Neural cell (in vitro differentiated cells): ENCODE data around the gene PLPP1. TPM values are rescaled to one million over a fixed set of nuclear protein-coding genes. Genes with fewer than 3 reads are reported as not detected.

Experiments
- H2AFZ ChIP-seq: fragments of 200-600, 300-800 bp; sonication (generic), shearing (Covaris generic); 2 replicates; pipeline ENCODE4 v1.6.0; 2014; ENCODE audit warnings: low read depth, mild to moderate bottlenecking, antibody characterized with exemption, low read length, moderate library complexity
- H3F3A ChIP-seq: fragments of 200-600 bp; shearing (Covaris generic); 2 replicates; pipeline ENCODE4 v1.6.1; 2016; ENCODE audit warnings: mild to moderate bottlenecking, moderate library complexity, mixed read lengths, antibody characterized with exemption, low read length; ENCODE audit not compliant: insufficient read depth, poor library complexity, severe bottlenecking
- H3K27ac ChIP-seq: fragments of 200-600, 300-800 bp; sonication (generic), shearing (Covaris generic); 2 replicates; pipeline ENCODE4 v1.5.1; 2014; ENCODE audit warnings: mild to moderate bottlenecking, low read length, moderate library complexity
- H3K27me3 ChIP-seq: fragments of 300-800, 200-600 bp; sonication (generic), shearing (Covaris generic); 2 replicates; pipeline ENCODE4 v1.6.0; 2014; ENCODE audit warnings: mild to moderate bottlenecking, low read depth, low read length, moderate library complexity; ENCODE audit not compliant: insufficient read depth
- H3K36me3 ChIP-seq: fragments of 300-800, 200-600 bp; sonication (generic), shearing (Covaris generic); 2 replicates; pipeline ENCODE4 v1.5.1; 2014; ENCODE audit warnings: mild to moderate bottlenecking, antibody characterized with exemption, low read length, moderate library complexity; ENCODE audit not compliant: insufficient read depth
- H3K4me2 ChIP-seq: fragments of 300-800, 200-600 bp; sonication (generic), shearing (Covaris generic); 2 replicates; pipeline ENCODE4 v1.6.0; 2014; ENCODE audit warnings: mild to moderate bottlenecking, low read length
- H3K4me3 ChIP-seq: fragments of 300-800, 200-600 bp; sonication (generic), shearing (Covaris generic); 2 replicates; pipeline ENCODE4 v1.5.1; 2014; ENCODE audit warnings: mild to moderate bottlenecking, low read length, moderate library complexity
- H3K79me2 ChIP-seq: fragments of 200-600 bp; shearing (Covaris generic); replicated peaks from 2 replicates; pipeline ENCODE4 v1.6.0; 2014; ENCODE audit warnings: mild to moderate bottlenecking, low read length, moderate library complexity; ENCODE audit not compliant: insufficient read depth
- H3K9ac ChIP-seq: fragments of 300-800, 200-600 bp; sonication (generic), shearing (Covaris generic); 2 replicates; pipeline ENCODE4 v1.6.1; 2016; ENCODE audit warnings: mild to moderate bottlenecking, low read length, mixed read lengths
- H3K9me2 ChIP-seq: fragments of 200-600 bp; shearing (Covaris generic); 2 replicates; pipeline ENCODE4 v1.6.1; 2016; ENCODE audit warnings: mild to moderate bottlenecking, low read length, mixed read lengths; ENCODE audit not compliant: insufficient read depth
- H3K9me3 ChIP-seq: fragments of 200-600, 300-800 bp; sonication (generic), shearing (Covaris generic); 2 replicates; pipeline ENCODE4 v1.6.1; 2016; ENCODE audit warnings: mild to moderate bottlenecking, mixed run types, low read length, moderate library complexity, mixed read lengths
- H4K20me1 ChIP-seq: fragments of 200-600 bp; shearing (Covaris generic); 2 replicates; pipeline ENCODE4 v1.6.1; 2016; ENCODE audit warnings: mild to moderate bottlenecking, mixed run types; ENCODE audit not compliant: insufficient read depth
- EP300 ChIP-seq: fragments of 450-650 bp; conservative IDR thresholded peaks from 2 replicates; pipeline ENCODE4 v1.6.1; 2014; ENCODE audit warnings: antibody characterized with exemption, mild to moderate bottlenecking, moderate library complexity; ENCODE audit not compliant: poor library complexity, severe bottlenecking
- EZH2 ChIP-seq: fragments of 200-600, 300-800 bp; shearing (Covaris generic), sonication (generic); IDR thresholded peaks from 2 replicates; pipeline ENCODE4 v1.6.1; 2014; ENCODE audit warnings: antibody characterized with exemption, low read length, borderline replicate concordance, mild to moderate bottlenecking; ENCODE audit not compliant: insufficient read depth, poor library complexity, severe bottlenecking
- MXI1 ChIP-seq: fragments of 450-650 bp; conservative IDR thresholded peaks from 2 replicates; pipeline ENCODE4 v1.6.1; 2014; ENCODE audit warnings: antibody characterized with exemption, mild to moderate bottlenecking; ENCODE audit not compliant: poor library complexity, severe bottlenecking
- POLR2AphosphoS5 ChIP-seq: IDR thresholded peaks from 2 replicates; pipeline ENCODE4 v1.6.1; 2012
- RAD21 ChIP-seq: fragments of 450-650 bp; conservative IDR thresholded peaks from 2 replicates; pipeline ENCODE4 v1.6.1; 2014; ENCODE audit warnings: antibody characterized with exemption, mild to moderate bottlenecking, moderate library complexity
- SMC3 ChIP-seq: fragments of 450-650 bp; conservative IDR thresholded peaks from 2 replicates; pipeline ENCODE4 v1.6.1; 2014; ENCODE audit warnings: antibody characterized with exemption, mild to moderate bottlenecking, moderate library complexity; ENCODE audit not compliant: poor library complexity
- TAF1 ChIP-seq: IDR thresholded peaks from 2 replicates; pipeline ENCODE4 v1.6.1; 2012; ENCODE audit warnings: low read depth
- polyA plus RNA-seq: library from polyadenylated mRNA; depleted of rRNA; stranded (reverse); fragments of >200 nt; gene quantifications from 2 replicates; pipeline ENCODE4 v1.2.3, GENCODE V29; 2014
- TF ChIP-seq, protein P1 (sequence below): IDR thresholded peaks from 2 replicates; pipeline ENCODE4 v1.6.1; 2012; ENCODE audit warnings: borderline replicate concordance
- TF ChIP-seq, protein P2 (sequence below): fragments of 450-650 bp; IDR thresholded peaks from 2 replicates; pipeline ENCODE4 v1.5.1; 2014; ENCODE audit warnings: antibody characterized with exemption, mild to moderate bottlenecking, moderate library complexity; ENCODE audit not compliant: poor library complexity, severe bottlenecking

Gene PLPP1
- polyA plus RNA-seq, 1 donor from 2014 or later = 33.9 TPM

DNA sequence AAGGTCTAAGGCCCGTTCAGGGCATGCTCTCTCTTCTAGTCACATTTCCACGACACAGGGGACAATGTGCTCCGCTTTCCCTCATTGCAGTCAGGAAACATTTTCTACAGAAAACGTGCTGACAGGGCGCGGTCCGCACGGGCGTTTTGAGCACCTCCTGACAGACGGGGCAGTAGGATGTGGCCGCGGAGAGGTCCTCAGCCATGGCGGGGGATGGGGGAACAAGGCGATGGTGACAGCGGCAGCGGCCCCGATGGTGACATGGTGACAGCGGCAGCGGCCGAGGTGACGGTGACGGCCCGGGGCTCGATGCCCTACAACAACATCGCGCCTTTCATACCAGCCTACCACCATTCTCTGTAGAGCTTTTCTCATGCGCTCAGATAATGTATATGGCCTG lies 4.1 kb downstream of the PLPP1 start:
- no peaks in the 10 kb centered on the region for H3K9me2 ChIP-seq
- H3F3A ChIP-seq = no peaks in the 10 kb centered on the region
- no peak overlapping the region for H3K4me2 ChIP-seq
- no peak overlapping the region for H3K9ac ChIP-seq
- H2AFZ ChIP-seq = no peak overlapping the region
- H3K9me3 ChIP-seq = no peaks in the 10 kb centered on the region
- H3K27ac ChIP-seq = no peak overlapping the region
- H4K20me1 ChIP-seq = no peaks in the 10 kb centered on the region
- H3K36me3 ChIP-seq = no peaks in the 10 kb centered on the region
- H3K79me2 ChIP-seq = peaks cover 18% of the 10 kb centered on the region
- no peak overlapping the region for H3K4me3 ChIP-seq
- no peaks in the 10 kb centered on the region for H3K27me3 ChIP-seq
- TF ChIP-seq EZH2 (no peak), POLR2AphosphoS5 (no peak), MXI1 (no peak), SMC3 (no peak), EP300 (no peak), RAD21 (no peak), TAF1 (no peak)
- TF ChIP-seq, protein P1, sequence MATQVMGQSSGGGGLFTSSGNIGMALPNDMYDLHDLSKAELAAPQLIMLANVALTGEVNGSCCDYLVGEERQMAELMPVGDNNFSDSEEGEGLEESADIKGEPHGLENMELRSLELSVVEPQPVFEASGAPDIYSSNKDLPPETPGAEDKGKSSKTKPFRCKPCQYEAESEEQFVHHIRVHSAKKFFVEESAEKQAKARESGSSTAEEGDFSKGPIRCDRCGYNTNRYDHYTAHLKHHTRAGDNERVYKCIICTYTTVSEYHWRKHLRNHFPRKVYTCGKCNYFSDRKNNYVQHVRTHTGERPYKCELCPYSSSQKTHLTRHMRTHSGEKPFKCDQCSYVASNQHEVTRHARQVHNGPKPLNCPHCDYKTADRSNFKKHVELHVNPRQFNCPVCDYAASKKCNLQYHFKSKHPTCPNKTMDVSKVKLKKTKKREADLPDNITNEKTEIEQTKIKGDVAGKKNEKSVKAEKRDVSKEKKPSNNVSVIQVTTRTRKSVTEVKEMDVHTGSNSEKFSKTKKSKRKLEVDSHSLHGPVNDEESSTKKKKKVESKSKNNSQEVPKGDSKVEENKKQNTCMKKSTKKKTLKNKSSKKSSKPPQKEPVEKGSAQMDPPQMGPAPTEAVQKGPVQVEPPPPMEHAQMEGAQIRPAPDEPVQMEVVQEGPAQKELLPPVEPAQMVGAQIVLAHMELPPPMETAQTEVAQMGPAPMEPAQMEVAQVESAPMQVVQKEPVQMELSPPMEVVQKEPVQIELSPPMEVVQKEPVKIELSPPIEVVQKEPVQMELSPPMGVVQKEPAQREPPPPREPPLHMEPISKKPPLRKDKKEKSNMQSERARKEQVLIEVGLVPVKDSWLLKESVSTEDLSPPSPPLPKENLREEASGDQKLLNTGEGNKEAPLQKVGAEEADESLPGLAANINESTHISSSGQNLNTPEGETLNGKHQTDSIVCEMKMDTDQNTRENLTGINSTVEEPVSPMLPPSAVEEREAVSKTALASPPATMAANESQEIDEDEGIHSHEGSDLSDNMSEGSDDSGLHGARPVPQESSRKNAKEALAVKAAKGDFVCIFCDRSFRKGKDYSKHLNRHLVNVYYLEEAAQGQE = no peak
- TF ChIP-seq, protein P2, sequence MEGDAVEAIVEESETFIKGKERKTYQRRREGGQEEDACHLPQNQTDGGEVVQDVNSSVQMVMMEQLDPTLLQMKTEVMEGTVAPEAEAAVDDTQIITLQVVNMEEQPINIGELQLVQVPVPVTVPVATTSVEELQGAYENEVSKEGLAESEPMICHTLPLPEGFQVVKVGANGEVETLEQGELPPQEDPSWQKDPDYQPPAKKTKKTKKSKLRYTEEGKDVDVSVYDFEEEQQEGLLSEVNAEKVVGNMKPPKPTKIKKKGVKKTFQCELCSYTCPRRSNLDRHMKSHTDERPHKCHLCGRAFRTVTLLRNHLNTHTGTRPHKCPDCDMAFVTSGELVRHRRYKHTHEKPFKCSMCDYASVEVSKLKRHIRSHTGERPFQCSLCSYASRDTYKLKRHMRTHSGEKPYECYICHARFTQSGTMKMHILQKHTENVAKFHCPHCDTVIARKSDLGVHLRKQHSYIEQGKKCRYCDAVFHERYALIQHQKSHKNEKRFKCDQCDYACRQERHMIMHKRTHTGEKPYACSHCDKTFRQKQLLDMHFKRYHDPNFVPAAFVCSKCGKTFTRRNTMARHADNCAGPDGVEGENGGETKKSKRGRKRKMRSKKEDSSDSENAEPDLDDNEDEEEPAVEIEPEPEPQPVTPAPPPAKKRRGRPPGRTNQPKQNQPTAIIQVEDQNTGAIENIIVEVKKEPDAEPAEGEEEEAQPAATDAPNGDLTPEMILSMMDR = no peak

DNA sequence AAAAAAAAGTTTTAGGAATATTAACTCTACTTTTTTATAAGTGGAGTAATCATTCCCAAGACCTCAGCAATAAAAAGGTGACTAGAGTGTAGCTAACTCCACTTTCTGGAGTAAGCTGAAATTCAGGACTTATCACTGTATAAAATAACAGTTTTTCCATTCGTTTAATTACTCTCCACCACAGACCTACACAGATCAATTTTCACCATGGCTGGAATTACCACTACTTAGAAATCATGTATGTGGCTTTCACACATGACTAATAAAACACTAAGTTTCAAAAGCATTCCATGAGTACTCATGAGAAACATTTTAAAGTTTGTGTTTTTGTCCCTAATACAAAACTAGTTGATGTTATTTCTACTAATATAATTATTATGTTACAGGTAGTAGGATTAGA lies 9.9 kb downstream of the PLPP1 start:
- Histone ChIP-seq H3K9ac (no peak overlapping the region), H3K27me3 (no peaks in the 10 kb centered on the region), H3K9me2 (no peaks in the 10 kb centered on the region), H3K27ac (no peak overlapping the region), H3K9me3 (no peaks in the 10 kb centered on the region), H4K20me1 (no peaks in the 10 kb centered on the region), H3K4me3 (no peak overlapping the region), H3F3A (no peaks in the 10 kb centered on the region), H3K36me3 (no peaks in the 10 kb centered on the region), H3K79me2 (no peaks in the 10 kb centered on the region), H3K4me2 (no peak overlapping the region), H2AFZ (no peak overlapping the region)
- TF ChIP-seq, protein P2 = no peak
- TF ChIP-seq TAF1 (no peak), EZH2 (no peak), POLR2AphosphoS5 (no peak), SMC3 (no peak), MXI1 (no peak), EP300 (no peak)
- TF ChIP-seq, protein P1 = no peak
